ENCODE data around the gene MTMR4.
"Not testable (repeated sequence)": the region's sequence is repeated elsewhere in the genome, so short reads cannot be mapped to it uniquely, and the experiment has no call there.

The MTMR4 gene

DNA sequence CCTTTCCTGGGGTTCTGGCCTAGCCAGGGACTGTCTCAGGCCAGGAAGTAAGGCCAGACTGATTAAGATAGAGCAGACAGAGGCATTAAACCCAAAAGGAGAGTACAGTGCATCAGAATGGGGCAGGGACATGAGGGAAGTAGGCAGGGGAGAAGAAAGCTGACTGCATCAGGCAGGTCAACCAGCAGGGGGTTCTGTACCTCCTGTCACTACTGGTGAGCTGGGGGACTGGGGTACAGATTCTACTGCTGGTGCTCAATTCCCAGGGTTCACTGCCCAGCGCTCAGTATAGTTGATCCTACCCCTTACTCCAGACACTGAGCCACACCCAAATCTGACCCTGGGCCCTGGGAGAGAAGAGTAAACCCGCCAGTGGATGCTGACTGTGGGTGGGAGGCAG, 12.9 kb upstream of the MTMR4 start:
- no peak for DNase-seq (ENCODE audit: low read depth in 1 of 2, low spot score in 1 of 2)

DNA sequence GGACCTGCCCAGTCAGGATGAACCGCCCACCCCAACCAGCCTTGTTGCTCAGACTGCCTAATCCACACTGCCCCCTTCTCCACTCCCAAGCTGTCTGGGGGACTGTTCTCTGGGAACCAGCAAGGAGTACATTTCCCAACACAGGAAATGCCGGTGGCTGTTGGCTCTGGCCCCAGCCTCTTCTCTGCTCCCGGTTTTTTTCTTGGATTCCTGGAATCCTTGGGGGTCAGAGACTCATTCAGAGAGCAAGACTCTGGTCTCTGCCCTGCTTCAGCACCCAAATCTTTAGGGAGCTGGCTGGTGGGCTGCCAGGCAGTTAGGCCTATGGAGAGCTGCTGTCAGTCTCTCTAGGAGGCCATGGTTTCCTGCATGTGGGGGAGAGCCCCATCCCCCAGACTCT, 10.8 kb upstream of the MTMR4 start:
- DNase-seq (ENCODE audit: low read depth in 1 of 2, low spot score in 1 of 2), result no peak

DNA sequence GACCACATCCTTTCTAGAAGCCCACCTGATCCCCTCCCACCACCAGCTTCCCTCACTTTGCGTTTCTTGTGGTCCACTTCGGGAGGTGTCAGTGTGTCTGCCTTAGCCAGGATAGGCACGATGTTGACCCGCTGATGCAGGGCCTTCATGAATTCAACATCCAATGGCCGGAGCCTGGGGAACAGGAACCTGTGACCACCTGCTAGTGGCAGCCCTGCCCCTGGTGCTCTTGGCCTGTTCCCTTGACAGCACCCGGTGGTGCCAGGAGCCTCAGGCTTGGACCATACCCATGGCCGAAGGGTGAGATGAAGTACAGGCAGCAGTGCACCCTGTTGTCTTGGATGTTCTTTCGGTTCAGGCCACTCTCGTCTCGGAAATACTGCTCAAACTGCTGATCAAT, 7.2 kb upstream of the MTMR4 start:
- DNase-seq (ENCODE audit: low read depth in 1 of 2, low spot score in 1 of 2), result no peak

DNA sequence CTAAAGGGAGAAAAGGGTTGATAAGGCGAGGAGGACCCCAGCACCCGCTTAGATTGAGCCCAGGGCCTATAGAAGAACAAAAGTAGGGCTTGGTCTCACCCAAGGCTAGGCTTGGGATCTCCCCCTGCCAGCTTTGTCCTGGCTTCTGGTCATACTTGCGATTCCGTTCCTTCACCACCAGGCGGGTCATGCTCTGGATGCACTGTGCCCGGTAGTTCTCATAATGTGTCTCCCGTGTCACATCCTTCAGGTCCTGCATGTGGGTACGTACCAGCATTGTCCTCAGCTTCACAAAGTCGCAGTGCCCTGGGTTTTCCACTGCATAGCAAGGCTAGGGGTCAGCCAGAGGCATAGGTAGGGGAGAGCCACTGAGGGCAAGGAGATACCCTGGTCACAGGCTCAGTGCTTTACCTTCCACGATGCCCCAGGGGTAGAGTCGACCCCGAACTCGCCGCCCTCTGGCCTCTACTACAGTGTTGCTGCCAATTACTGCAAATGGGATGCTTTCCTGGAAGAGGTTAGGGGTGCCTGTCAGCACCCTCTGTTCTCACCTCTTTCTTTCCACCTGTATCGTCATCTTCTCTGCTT, 6.5 kb upstream of the MTMR4 start:
- DNase-seq (ENCODE audit: low read depth in 1 of 2, low spot score in 1 of 2), result no peak

DNA sequence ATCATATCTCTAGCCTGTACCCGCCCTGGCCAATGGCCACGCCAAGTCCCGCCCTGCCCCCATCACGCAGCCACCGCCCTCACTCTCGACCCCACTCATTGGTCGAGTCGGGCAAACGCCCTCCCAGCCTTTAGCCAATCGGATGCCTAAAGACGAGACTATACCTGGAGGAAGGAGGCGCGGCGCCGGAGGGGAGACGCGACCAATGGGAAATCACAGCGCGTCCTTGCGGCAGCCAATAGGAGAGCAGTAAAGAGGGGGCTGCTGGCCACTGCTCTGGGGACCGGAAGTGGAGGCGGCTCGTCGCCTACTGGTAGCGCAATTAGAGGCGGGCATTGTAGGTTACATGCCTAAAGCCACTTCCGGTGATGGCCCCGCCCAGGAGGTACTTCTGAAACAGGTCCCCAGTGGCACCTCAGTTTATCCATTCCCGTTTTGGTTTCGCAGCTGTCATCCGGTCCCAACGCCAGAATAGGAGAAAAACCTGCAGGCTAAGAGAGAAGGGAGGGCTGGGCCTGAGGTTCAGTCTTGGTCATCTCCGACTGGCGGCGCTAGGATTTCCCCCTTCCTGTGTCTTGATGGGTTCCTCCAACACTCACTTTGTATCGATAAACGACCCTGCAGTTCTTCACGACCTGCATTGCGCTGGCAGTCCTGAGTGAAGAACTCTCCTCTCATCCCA, 3.6 kb upstream of the MTMR4 start:
- peak; percentile 97 to 99 for DNase-seq (ENCODE audit: low read depth in 1 of 2, low spot score in 1 of 2)

DNA sequence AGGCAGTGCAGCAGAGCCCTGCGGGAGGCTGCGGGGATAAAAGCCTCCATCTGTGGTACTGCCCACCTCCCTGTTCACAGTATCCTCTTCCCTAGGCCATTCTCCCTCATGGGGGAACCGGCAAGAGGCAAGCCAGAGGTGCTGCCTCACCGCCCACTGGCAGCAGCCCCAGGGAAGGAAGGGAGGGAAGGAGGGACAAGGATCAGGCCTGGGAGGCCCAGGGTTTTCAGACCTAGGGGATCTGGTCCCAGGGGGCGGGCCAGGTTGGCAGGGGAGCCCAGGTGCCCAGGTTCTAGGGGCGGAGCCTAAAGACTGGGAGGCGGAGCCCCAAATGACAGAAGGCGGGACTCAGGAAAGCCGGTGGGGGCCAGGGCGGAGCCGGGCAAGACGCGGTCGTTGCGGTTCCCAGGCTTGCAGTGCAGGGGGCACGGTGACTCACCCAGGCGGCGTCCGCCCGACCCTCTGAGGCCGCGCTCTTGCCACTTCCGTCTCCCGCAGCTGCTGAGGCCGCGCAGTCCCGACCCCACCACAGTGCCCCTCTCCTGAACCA, 3.0 kb upstream of the MTMR4 start:
- DNase-seq (ENCODE audit: low read depth in 1 of 2, low spot score in 1 of 2), result no peak

DNA sequence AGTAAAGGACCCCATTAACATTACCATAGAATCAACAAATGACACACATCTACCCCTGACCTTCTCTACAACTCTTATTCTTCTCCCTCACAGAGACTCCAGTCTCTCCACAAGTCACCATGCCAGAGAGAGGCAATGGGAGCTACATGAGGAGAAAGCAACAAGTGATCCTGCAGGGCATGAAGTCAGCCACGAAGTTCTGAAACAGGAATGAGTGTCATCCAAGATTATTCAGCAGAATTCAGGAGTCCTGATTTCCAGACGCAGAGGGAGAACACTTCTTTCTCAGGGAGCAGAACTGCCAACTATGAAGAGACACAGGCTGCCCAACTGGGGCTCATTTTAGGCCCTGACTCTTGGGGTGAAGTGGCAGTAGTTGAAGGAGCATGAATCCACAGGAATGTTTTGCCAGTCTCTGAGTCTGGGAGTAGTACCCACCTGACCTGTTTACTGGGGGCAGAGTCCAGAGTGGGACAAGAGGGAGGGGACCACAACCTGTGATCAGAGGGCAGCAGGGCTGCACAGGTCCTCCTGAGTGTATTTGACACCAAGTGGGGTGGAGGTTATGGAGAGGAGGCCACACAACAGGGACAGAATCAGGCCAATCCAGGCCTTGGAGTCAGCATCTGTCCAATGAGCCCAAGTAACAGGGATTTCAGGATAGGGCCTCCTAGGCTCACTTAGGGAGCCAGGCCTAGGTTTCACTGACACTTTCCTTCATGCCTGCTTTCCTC, 2.4 kb upstream of the MTMR4 start:
- DNase-seq (ENCODE audit: low read depth in 1 of 2, low spot score in 1 of 2), result no peak

DNA sequence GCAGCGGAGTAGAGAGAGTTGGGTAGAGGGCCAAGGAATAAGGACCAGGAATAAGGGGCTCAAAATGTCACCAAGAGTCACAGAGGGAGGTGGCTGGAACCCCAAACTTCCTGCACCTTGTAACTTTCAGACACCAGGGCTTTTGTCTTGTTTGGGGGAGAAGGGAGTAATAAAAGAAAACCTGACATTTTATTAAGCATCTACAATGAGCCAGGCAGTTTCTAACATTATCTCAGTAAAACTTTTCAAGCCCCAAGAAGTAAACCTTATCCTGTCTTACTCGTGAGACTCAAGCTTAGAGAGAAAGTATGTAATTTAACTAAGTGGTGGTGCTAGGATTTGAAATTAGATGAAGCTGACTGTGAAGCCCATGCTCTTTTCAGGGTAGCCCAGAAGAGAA, 848 bp upstream of the MTMR4 start:
- DNase-seq (ENCODE audit: low read depth in 1 of 2, low spot score in 1 of 2), result no peak

DNA sequence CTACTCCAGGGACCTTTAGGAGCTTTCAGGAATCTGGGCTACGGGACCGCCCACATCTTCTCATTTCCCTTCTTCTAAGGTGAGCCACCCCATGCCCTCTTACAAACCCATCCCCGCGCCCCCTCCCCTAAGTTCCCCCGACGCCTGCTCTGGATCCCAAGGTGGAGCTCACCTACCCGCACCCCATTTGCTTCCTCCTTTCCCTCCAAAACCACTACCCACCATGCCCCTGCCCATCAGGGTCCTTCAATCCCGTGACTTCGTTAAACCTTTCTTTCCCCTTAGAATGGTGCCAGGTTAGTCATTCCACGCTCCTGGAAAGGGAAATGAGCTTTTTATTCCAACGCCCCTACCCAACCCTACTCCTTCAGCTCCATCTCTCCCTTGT, 326 bp upstream of the MTMR4 start:
- no peak for DNase-seq (ENCODE audit: low read depth in 1 of 2, low spot score in 1 of 2)

DNA sequence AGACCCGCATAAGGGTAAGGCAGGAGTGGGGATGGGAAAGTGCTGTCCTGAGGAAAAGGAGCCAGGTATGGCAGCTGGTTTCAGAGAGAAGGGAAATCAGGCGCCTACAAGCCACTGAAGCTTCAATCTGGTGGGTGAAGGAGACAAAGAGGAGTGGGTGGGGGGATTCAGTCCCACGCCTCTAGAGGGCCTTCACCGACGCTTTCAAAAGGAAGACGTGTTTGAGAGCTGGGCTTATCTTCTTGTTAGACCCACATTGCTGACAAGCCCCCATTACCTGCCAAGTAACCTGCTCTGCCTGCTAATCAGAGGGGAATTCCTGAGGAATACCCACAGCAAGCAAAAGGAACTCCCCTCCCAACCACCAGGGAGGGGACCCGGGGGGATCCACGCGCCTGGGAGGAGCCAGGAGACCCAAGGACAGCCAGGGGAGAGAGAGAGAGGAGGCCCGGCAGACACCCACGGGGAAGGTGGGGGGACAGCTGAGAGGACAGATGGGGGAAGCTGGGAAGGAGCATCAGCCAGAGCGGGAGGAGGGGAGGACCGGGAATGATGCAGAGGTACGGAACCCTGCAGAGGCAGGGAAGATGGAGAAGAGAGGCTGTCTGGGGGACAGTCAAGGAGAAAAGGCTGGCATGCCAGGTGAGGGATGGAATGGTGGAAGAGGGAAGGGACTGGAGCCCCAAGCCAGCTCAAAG, 1.0 kb downstream of the MTMR4 start:
- peak in 1 of 2 donors; percentile 32 for DNase-seq (ENCODE audit: low read depth in 1 of 2, low spot score in 1 of 2)

DNA sequence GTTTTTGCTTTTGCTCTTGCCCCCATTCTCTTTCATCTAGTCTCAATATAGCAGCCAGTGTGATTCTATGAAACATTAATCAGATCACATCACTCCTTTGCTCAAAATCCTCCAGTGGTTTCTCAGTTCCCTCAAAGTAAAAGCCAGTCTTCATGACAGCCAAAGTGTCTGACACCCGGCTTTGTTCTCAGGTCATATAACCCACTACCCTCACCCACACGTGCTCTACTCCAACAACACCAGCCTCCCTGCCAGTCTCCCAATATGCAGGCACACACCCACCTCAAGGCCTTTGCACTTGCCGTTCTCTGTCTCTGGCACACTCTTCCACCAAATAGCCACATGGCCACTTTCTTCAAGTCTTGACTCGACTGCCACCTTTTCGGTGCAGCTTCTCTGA, 4.4 kb downstream of the MTMR4 start:
- no peak for DNase-seq (ENCODE audit: low read depth in 1 of 2, low spot score in 1 of 2)

DNA sequence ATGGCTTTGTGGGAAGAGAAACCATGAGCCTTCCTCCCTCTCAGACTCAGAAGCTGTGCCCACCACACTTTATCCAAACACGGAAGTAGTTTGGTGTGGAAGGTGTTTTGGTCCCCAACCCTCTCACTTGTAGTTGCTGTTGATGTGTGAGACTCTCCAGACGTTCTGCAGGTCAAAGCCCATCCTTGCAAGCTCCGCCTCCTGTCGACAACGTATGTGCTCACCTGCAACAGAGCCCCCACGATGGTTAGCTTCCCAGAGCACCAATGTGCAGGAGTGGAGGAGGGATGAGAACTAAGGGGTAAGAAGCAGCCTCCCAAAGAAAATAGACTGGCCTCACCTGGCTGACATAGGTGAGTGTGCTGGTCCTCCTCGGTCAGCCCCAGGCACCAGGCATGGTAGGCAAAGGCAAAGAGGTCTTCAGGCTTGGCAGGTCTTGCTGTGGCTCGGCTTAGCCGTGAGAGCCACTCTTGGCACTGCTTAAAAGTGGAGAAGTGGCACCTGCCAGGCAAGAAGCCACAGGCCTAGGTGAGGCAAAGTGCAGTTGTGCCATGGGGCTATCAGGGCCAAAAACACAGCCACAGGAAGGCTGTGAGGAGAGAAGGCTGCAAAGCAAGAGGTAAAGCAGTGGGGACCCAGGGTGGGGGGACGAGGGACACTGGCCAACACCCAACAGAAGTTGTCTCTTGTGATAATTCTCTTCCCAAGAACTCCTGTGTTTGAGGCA, 5.9 kb downstream of the MTMR4 start:
- no peak for DNase-seq (ENCODE audit: low read depth in 1 of 2, low spot score in 1 of 2)

DNA sequence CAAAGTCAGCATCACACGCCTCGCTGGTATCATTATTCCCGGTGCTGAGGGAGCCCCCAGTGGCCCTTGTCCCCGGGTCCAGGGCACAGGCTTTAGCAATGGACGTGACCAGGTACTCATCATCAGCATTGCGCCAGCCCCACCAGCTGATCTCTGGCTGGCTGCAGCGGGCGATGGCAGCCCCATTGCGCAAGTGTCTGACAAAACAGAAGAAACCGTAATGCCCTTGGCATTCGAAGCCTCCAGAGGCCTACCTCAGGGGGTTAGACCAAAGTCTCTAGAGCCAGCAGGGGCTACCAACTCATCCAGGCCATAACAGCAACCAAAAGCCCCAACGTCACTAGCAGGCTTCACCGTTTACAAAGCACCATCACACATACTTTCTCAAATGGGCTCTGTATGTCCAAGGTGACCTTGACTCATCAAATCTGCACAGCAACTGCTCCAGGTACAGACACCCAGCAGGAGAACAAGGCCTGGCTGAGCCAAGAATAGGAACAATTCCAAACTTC, 7.3 kb downstream of the MTMR4 start:
- no peak for DNase-seq (ENCODE audit: low read depth in 1 of 2, low spot score in 1 of 2)

DNA sequence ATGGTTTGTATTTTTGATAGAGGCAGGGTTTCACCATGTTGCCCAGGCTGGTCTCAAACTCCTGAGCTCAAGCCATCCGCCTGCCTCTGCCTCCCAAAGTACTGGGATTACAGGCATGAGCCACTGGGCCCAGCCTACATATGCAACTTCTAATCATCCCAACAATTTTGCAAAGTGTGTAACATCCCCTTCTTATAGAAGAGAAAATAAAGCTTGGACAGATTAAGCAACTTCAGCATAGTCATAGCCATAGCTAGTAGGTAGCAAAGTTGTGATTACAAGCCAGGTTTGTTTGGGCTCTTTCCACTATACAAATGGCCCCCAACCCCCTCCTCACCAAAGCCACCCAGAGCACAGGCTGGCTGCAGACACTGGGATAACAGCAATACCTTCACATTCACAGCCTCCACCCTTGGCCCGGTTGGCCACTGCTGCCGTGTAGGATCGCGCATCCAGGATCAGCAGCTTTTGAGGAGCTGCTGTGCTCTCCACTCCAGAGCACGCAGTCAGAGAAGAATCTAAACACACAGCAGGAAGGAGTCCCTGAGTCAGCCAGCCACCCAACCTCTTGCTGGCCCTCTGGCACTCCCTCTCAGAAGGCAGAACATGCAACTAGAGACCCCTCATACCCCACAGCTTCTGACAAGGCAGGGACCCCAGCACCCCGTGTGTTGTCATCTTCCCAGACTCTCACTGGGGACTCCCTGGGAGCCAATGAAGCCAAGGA, 7.9 kb downstream of the MTMR4 start:
- DNase-seq (ENCODE audit: low read depth in 1 of 2, low spot score in 1 of 2), result no peak

DNA sequence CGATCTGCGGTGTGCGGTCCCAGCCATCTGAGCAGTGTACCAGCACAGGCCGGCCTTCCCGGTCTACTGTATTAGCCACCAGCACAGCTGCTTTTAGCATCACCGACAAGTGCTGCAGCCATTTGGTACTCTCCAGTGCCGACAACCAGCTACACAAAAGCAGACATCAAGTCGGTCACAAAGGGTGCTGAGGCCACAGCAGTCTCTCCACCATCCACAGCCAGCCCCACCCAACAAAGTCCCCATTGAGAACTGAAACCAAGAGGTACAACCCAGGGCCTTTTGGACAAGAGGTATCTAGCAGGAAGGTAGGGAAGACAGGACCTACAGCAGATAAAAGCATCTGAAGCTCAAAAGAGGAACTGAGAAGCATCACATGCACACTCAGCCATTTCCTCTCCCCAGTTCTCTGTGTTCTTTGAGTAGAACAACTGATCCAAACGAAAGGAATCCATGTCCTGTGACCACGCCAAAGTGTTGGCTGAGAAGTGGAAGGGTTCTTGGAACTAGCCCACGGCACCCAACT, 9.5 kb downstream of the MTMR4 start:
- DNase-seq (ENCODE audit: low read depth in 1 of 2, low spot score in 1 of 2), result no peak

DNA sequence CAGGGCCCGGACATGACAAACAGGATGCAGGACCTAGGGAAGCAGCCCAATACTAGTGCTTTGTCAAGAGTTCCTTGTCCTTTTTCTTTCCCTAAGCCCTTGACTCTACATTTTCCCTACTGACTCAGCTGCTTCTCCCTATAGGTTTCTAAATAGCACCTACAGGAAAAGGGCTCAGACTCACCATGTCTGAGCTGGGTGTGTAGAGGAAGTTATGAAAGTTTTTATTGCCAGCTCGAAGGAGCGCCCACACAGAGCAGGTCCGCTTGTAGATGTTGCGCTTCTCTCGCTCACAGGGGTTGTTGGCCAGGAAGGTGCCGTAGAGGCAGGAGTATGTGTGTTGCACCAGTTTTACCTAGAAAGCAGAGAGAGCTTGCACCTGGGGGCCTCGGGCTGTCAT, 10.6 kb downstream of the MTMR4 start:
- no peak for DNase-seq (ENCODE audit: low read depth in 1 of 2, low spot score in 1 of 2)

DNA sequence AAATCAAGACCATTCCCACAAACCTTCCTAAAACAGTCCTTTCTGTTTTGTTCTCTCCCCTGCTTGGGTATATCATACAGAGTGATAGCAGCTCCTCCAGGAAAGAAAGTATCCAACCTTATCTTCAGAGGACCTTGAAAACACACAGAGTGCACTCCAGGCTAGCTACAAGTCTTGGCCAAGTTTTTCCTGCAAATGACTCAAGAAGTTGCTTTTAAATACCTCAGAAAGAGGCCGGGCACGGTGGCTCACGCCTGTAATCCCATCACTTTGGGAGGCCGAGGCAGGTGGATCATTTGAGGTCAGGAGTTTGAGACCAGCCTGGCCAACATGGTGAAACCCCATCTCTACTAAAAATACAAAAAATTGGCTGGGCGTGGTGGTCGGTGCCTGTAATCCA, 11.3 kb downstream of the MTMR4 start:
- not testable (repeated sequence) for DNase-seq (ENCODE audit: low read depth in 1 of 2, low spot score in 1 of 2)

DNA sequence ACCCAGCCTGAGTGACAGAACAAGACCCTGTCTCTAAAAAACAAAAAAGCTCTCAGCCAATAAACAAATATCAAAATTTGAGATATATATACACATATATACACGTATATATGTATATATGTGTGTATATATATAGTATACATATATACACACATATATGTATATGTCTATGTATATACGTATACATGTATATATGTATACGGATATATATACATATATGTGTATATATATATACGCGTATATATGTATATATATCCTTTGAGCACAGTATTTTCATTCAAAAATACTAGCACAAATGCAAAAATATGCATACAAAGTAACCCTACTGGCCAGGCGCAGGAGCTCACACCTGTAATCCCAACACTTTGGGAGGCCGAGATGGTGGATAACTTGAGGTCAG, 13.0 kb downstream of the MTMR4 start:
- no peak for DNase-seq (ENCODE audit: low read depth in 1 of 2, low spot score in 1 of 2)

DNA sequence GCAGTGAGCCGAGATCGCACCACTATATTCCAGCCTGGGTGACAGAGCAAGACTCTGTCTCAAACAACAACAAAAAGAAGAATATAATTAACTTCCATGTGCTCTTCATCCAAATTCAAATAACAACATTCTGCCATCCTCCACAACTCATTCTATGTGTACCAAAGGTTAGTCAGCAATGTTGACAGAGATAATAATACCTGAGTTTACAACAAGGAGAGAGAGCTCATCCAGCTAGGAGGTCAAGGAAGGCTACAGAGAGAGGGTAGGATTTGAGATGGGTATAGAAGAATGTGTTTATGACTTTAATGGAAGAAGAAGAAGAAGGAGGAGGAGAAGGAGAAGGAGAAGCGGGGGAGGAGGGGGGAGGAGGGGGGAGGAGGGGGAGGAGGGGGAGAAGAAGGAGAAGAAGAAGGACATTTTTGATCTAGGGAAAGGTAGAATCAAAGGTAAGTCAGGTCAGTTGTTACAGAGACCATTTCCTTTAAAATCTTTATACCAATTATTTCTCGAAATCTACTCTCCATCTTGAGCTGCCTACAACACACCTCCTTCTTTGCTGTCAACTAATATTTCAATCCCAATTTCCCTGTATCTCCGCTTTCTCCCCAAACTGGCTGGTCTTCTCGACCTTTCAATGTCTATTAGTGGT, 16.1 kb downstream of the MTMR4 start:
- DNase-seq (ENCODE audit: low read depth in 1 of 2, low spot score in 1 of 2), result no peak

Data from stimulated activated CD4-positive, alpha-beta T cell treated with anti-CD3 and anti-CD28 coated beads, Interleukin-15, amount 100 ng/mL, for 1 hour (primary cell).